Endothelial cell of umbilical vein (primary cell): ENCODE results near the gene DNMT3B. TPM values are rescaled to one million over a fixed set of nuclear protein-coding genes. Genes with fewer than 3 reads are reported as not detected.

Source experiments
- BruUV-seq: library from RNA; stranded (reverse); fragments of 400-500 nt; replicated peaks from 2 replicates; lab custom pipeline; 2021; lab: Mats Ljungman, UMichigan
- CTCF ChIA-PET: fragments of 300-600, 350-600 bp; sonication (Branson Sonifier 250); formaldehyde crosslinking; loops from one replicate; lab custom pipeline; 2021; ENCODE audit warnings: antibody characterized with exemption, inconsistent platforms; lab: Charles Lee
- POLR2A ChIA-PET: fragments of 300-600, 350-600 bp; sonication (Branson Sonifier 250); formaldehyde crosslinking; loops from one replicate; lab custom pipeline; 2021; ENCODE audit warnings: antibody characterized with exemption, inconsistent platforms; lab: Charles Lee
- DNase-seq: peaks from one replicate; pipeline ENCODE4 v3.0.0-alpha.2; 2011; ENCODE audit warnings: low read depth, low spot score
- FAIRE-seq: peaks from 2 replicates; lab custom pipeline; 2011; peaks lifted over from hg19 to GRCh38; lab: Jason Lieb, UNC
- H2AFZ ChIP-seq: 2 replicates; pipeline ENCODE4 v1.6.0; 2012; ENCODE audit warnings: low read depth, low read length, control low read depth, inconsistent platforms
- H3K27ac ChIP-seq: 2 replicates; pipeline ENCODE4 v1.5.1; 2011; ENCODE audit warnings: low read depth, mild to moderate bottlenecking, control low read depth, low read length, moderate library complexity; ENCODE audit not compliant: insufficient read depth
- H3K27me3 ChIP-seq, 2 experiments: 2 replicates each; pipeline versions ENCODE4 v1.6.0 to v1.6.1; 2011; ENCODE audit warnings: low read length in 2 of 2, mixed read lengths in 1 of 2; ENCODE audit not compliant: control insufficient read depth in 2 of 2, insufficient read depth in 2 of 2
- H3K36me3 ChIP-seq, 2 experiments: 2 replicates in 1 of 2; 3 replicates in 1 of 2; pipeline ENCODE4 v1.5.1; 2011; ENCODE audit warnings: low read length in 2 of 2, mild to moderate bottlenecking in 1 of 2, moderate library complexity in 1 of 2; ENCODE audit not compliant: control insufficient read depth in 2 of 2, insufficient read depth in 2 of 2; ENCODE audit errors: extremely low read depth in 1 of 2
- H3K4me1 ChIP-seq: 3 replicates; pipeline ENCODE4 v1.5.1; 2011; ENCODE audit warnings: mild to moderate bottlenecking, low read length; ENCODE audit not compliant: control insufficient read depth, insufficient read depth; ENCODE audit errors: extremely low read depth
- H3K4me2 ChIP-seq: 2 replicates; pipeline ENCODE4 v1.6.1; 2011; ENCODE audit warnings: low read length, control low read depth, mixed read lengths; ENCODE audit not compliant: insufficient read depth
- H3K4me3 ChIP-seq, 3 experiments: fragments of 200-600 bp in 1 of 3; sonication (generic), shearing (Covaris generic) in 1 of 3; replicated peaks in 1 of 3; 2 replicates each; pipeline ENCODE4 v1.5.1; 2011 to 2016; ENCODE audit warnings: control low read depth in 3 of 3, low read length in 3 of 3, mild to moderate bottlenecking in 2 of 3, inconsistent platforms in 1 of 3, low read depth in 1 of 3, moderate library complexity in 1 of 3; ENCODE audit not compliant: insufficient read depth in 1 of 3
- H3K79me2 ChIP-seq: 2 replicates; pipeline ENCODE4 v1.6.0; 2012; ENCODE audit warnings: low read length, inconsistent platforms; ENCODE audit not compliant: control insufficient read depth, insufficient read depth
- H3K9ac ChIP-seq: replicated peaks from 2 replicates; pipeline ENCODE3; 2011; ENCODE audit warnings: low read length, control low read depth; ENCODE audit not compliant: insufficient read depth; ENCODE audit errors: extremely low read depth
- H3K9me1 ChIP-seq: replicated peaks from 3 replicates; pipeline ENCODE4 v1.6.0; 2011; ENCODE audit warnings: mild to moderate bottlenecking, low read length; ENCODE audit not compliant: control insufficient read depth, insufficient read depth; ENCODE audit errors: extremely low read depth
- H3K9me3 ChIP-seq: replicated peaks from 2 replicates; pipeline ENCODE4 v1.5.1; 2012; ENCODE audit warnings: low read length, inconsistent platforms; ENCODE audit not compliant: control insufficient read depth, insufficient read depth
- H4K20me1 ChIP-seq: replicated peaks from 2 replicates; pipeline ENCODE3; 2011; ENCODE audit warnings: mild to moderate bottlenecking, low read length; ENCODE audit not compliant: control insufficient read depth, insufficient read depth; ENCODE audit errors: extremely low read depth
- CTCF ChIP-seq, 2 donors: IDR thresholded peaks; 1 replicate in 1 of 2; 2 replicates in 1 of 2; pipeline ENCODE4 v1.5.1; 2011; ENCODE audit warnings: low read length in 2 of 2, mild to moderate bottlenecking in 2 of 2, moderate library complexity in 2 of 2, control low read depth in 1 of 2, inconsistent platforms in 1 of 2, low read depth in 1 of 2; ENCODE audit not compliant: insufficient read depth in 1 of 2; ENCODE audit errors: extremely low read depth in 1 of 2
- EZH2 ChIP-seq: IDR thresholded peaks from 2 replicates; pipeline ENCODE4 v1.6.1; 2012; ENCODE audit warnings: borderline replicate concordance, low read depth, mild to moderate bottlenecking, moderate library complexity, low read length, inconsistent platforms; ENCODE audit not compliant: severe bottlenecking
- FOS ChIP-seq: IDR thresholded peaks from 2 replicates; pipeline ENCODE4 v1.6.1; 2011; ENCODE audit warnings: mild to moderate bottlenecking, low read length, moderate library complexity, borderline replicate concordance; ENCODE audit not compliant: insufficient read depth
- GATA2 ChIP-seq: IDR thresholded peaks from 2 replicates; pipeline ENCODE4 v1.7.0; 2011; ENCODE audit warnings: low read depth, mild to moderate bottlenecking, moderate library complexity, mixed read lengths, low read length; ENCODE audit not compliant: insufficient read length, insufficient read depth
- JUN ChIP-seq: IDR thresholded peaks from 2 replicates; pipeline ENCODE4 v1.6.1; 2011; ENCODE audit warnings: borderline replicate concordance, low read depth; ENCODE audit not compliant: insufficient read length, insufficient read depth
- MAX ChIP-seq: IDR thresholded peaks from 2 replicates; pipeline ENCODE4 v1.6.1; 2011; ENCODE audit not compliant: insufficient read depth, insufficient read length
- MYC ChIP-seq: IDR thresholded peaks from one replicate; pipeline ENCODE4 v1.6.1; 2011; ENCODE audit warnings: mild to moderate bottlenecking, low read depth, low read length
- POLR2A ChIP-seq: IDR thresholded peaks from 2 replicates; pipeline ENCODE4 v1.6.1; 2012; ENCODE audit warnings: low read depth, mild to moderate bottlenecking, control low read depth, low read length
- POLR2AphosphoS5 ChIP-seq: IDR thresholded peaks from 2 replicates; pipeline ENCODE4 v1.6.1; 2012; ENCODE audit warnings: low read depth, mild to moderate bottlenecking, control low read depth, low read length, moderate library complexity; ENCODE audit not compliant: insufficient read depth
- dilution Hi-C: fragments of 300-500 bp; cut with MboI; formaldehyde crosslinking; loops from one replicate; pipeline ENCODE4 v1.15.0; 2019; ENCODE audit warnings: low sequenced_read_pairs; ENCODE audit not compliant: extremely low pct_ligation_motif_present
- intact Hi-C: fragments of 100-400 bp; cut with micrococcal nuclease; formaldehyde crosslinking; loops from one replicate; pipeline ENCODE4 v1.10.0; 2022
- polyA plus RNA-seq, 4 experiments: library from polyadenylated mRNA; depleted of rRNA in 3 of 4; stranded (reverse) in 3 of 4; unstranded in 1 of 4; fragments of >200 nt; gene quantifications; 2 replicates each; pipeline versions ENCODE4 v1.2.1 to v1.2.3, GENCODE V29; 2011 to 2012; ENCODE audit warnings: missing spikeins in 1 of 4
- total RNA-seq: library from RNA; stranded (reverse); gene quantifications from 2 replicates; pipeline ENCODE4 v1.2.3, GENCODE V29; 2021

The DNMT3B gene
- total and polyA plus RNA-seq, 2 donors (not counting 3 experiments of a cell fraction or from before 2014, with no cell fraction given): 3.6 to 6.8 TPM

GRCh38 chr20:32787168-32787567, 25.0 kb downstream of the DNMT3B start:
- intact Hi-C loops: no loop called here
- dilution Hi-C loops: no loop called here
- Histone ChIP-seq H3K4me1 (no peaks in the 10 kb centered on the region), H3K4me2 (no peak overlapping the region), H4K20me1 (no peaks in the 10 kb centered on the region), H3K9ac (no peak overlapping the region), H3K9me1 (no peaks in the 10 kb centered on the region), H2AFZ (no peak overlapping the region), H3K4me3 (no peak overlapping the region), H3K79me2 (no peaks in the 10 kb centered on the region), H3K27ac (no peak overlapping the region), H3K27me3 (no peaks in the 10 kb centered on the region), H3K36me3 (peaks cover 0 to 2% of the 10 kb centered on the region in 2 experiments), H3K9me3 (no peaks in the 10 kb centered on the region)
- FAIRE-seq: no peak
- DNase-seq: no peak
- TF ChIP-seq FOS (no peak), EZH2 (no peak), MAX (no peak), GATA2 (no peak), JUN (no peak), CTCF (IDR thresholded peaks at IDR 0.05; ENCODE audit: extremely low read depth in 1 of 2, insufficient read depth in 1 of 2, low read depth in 1 of 2, low read length in 2 of 2) (no peak), POLR2A (no peak), MYC (no peak), POLR2AphosphoS5 (no peak)
- ChIA-PET POLR2A (no interaction called here), CTCF (no interaction called here)
- BruUV-seq: no TSS peak
